Endothelial cell of umbilical vein (primary cell): ENCODE data around the gene ELMO2. TPM values are rescaled to one million over a fixed set of nuclear protein-coding genes. Genes with fewer than 3 reads are reported as not detected.
A peak's percentile ranks its signal among the peaks of the same experiment; 100 is the strongest.

Experiments
- BruUV-seq: library from RNA; stranded (reverse); fragments of 400-500 nt; replicated peaks from 2 replicates; lab custom pipeline; 2021; lab: Mats Ljungman, UMichigan
- CTCF ChIA-PET: fragments of 300-600, 350-600 bp; sonication (Branson Sonifier 250); formaldehyde crosslinking; loops from one replicate; lab custom pipeline; 2021; ENCODE audit warnings: antibody characterized with exemption, inconsistent platforms; lab: Charles Lee
- POLR2A ChIA-PET: fragments of 300-600, 350-600 bp; sonication (Branson Sonifier 250); formaldehyde crosslinking; loops from one replicate; lab custom pipeline; 2021; ENCODE audit warnings: antibody characterized with exemption, inconsistent platforms; lab: Charles Lee
- DNase-seq: peaks from one replicate; pipeline ENCODE4 v3.0.0-alpha.2; 2011; ENCODE audit warnings: low read depth, low spot score
- FAIRE-seq: peaks from 2 replicates; lab custom pipeline; 2011; peaks lifted over from hg19 to GRCh38; lab: Jason Lieb, UNC
- H2AFZ ChIP-seq: 2 replicates; pipeline ENCODE4 v1.6.0; 2012; ENCODE audit warnings: low read depth, low read length, control low read depth, inconsistent platforms
- H3K27ac ChIP-seq: 2 replicates; pipeline ENCODE4 v1.5.1; 2011; ENCODE audit warnings: low read depth, mild to moderate bottlenecking, control low read depth, low read length, moderate library complexity; ENCODE audit not compliant: insufficient read depth
- H3K27me3 ChIP-seq, 2 experiments: 2 replicates each; pipeline versions ENCODE4 v1.6.0 to v1.6.1; 2011; ENCODE audit warnings: low read length in 2 of 2, mixed read lengths in 1 of 2; ENCODE audit not compliant: control insufficient read depth in 2 of 2, insufficient read depth in 2 of 2
- H3K36me3 ChIP-seq, 2 experiments: 2 replicates in 1 of 2; 3 replicates in 1 of 2; pipeline ENCODE4 v1.5.1; 2011; ENCODE audit warnings: low read length in 2 of 2, mild to moderate bottlenecking in 1 of 2, moderate library complexity in 1 of 2; ENCODE audit not compliant: control insufficient read depth in 2 of 2, insufficient read depth in 2 of 2; ENCODE audit errors: extremely low read depth in 1 of 2
- H3K4me1 ChIP-seq: 3 replicates; pipeline ENCODE4 v1.5.1; 2011; ENCODE audit warnings: mild to moderate bottlenecking, low read length; ENCODE audit not compliant: control insufficient read depth, insufficient read depth; ENCODE audit errors: extremely low read depth
- H3K4me2 ChIP-seq: 2 replicates; pipeline ENCODE4 v1.6.1; 2011; ENCODE audit warnings: low read length, control low read depth, mixed read lengths; ENCODE audit not compliant: insufficient read depth
- H3K4me3 ChIP-seq, 3 experiments: fragments of 200-600 bp in 1 of 3; sonication (generic), shearing (Covaris generic) in 1 of 3; replicated peaks in 1 of 3; 2 replicates each; pipeline ENCODE4 v1.5.1; 2011 to 2016; ENCODE audit warnings: control low read depth in 3 of 3, low read length in 3 of 3, mild to moderate bottlenecking in 2 of 3, inconsistent platforms in 1 of 3, low read depth in 1 of 3, moderate library complexity in 1 of 3; ENCODE audit not compliant: insufficient read depth in 1 of 3
- H3K79me2 ChIP-seq: 2 replicates; pipeline ENCODE4 v1.6.0; 2012; ENCODE audit warnings: low read length, inconsistent platforms; ENCODE audit not compliant: control insufficient read depth, insufficient read depth
- H3K9ac ChIP-seq: replicated peaks from 2 replicates; pipeline ENCODE3; 2011; ENCODE audit warnings: low read length, control low read depth; ENCODE audit not compliant: insufficient read depth; ENCODE audit errors: extremely low read depth
- H3K9me1 ChIP-seq: replicated peaks from 3 replicates; pipeline ENCODE4 v1.6.0; 2011; ENCODE audit warnings: mild to moderate bottlenecking, low read length; ENCODE audit not compliant: control insufficient read depth, insufficient read depth; ENCODE audit errors: extremely low read depth
- H3K9me3 ChIP-seq: replicated peaks from 2 replicates; pipeline ENCODE4 v1.5.1; 2012; ENCODE audit warnings: low read length, inconsistent platforms; ENCODE audit not compliant: control insufficient read depth, insufficient read depth
- H4K20me1 ChIP-seq: replicated peaks from 2 replicates; pipeline ENCODE3; 2011; ENCODE audit warnings: mild to moderate bottlenecking, low read length; ENCODE audit not compliant: control insufficient read depth, insufficient read depth; ENCODE audit errors: extremely low read depth
- EZH2 ChIP-seq: IDR thresholded peaks from 2 replicates; pipeline ENCODE4 v1.6.1; 2012; ENCODE audit warnings: borderline replicate concordance, low read depth, mild to moderate bottlenecking, moderate library complexity, low read length, inconsistent platforms; ENCODE audit not compliant: severe bottlenecking
- JUN ChIP-seq: IDR thresholded peaks from 2 replicates; pipeline ENCODE4 v1.6.1; 2011; ENCODE audit warnings: borderline replicate concordance, low read depth; ENCODE audit not compliant: insufficient read length, insufficient read depth
- MYC ChIP-seq: IDR thresholded peaks from one replicate; pipeline ENCODE4 v1.6.1; 2011; ENCODE audit warnings: mild to moderate bottlenecking, low read depth, low read length
- POLR2A ChIP-seq: IDR thresholded peaks from 2 replicates; pipeline ENCODE4 v1.6.1; 2012; ENCODE audit warnings: low read depth, mild to moderate bottlenecking, control low read depth, low read length
- POLR2AphosphoS5 ChIP-seq: IDR thresholded peaks from 2 replicates; pipeline ENCODE4 v1.6.1; 2012; ENCODE audit warnings: low read depth, mild to moderate bottlenecking, control low read depth, low read length, moderate library complexity; ENCODE audit not compliant: insufficient read depth
- dilution Hi-C: fragments of 300-500 bp; cut with MboI; formaldehyde crosslinking; loops from one replicate; pipeline ENCODE4 v1.15.0; 2019; ENCODE audit warnings: low sequenced_read_pairs; ENCODE audit not compliant: extremely low pct_ligation_motif_present
- intact Hi-C: fragments of 100-400 bp; cut with micrococcal nuclease; formaldehyde crosslinking; loops from one replicate; pipeline ENCODE4 v1.10.0; 2022
- polyA plus RNA-seq, 4 experiments: library from polyadenylated mRNA; depleted of rRNA in 3 of 4; stranded (reverse) in 3 of 4; unstranded in 1 of 4; fragments of >200 nt; gene quantifications; 2 replicates each; pipeline versions ENCODE4 v1.2.1 to v1.2.3, GENCODE V29; 2011 to 2012; ENCODE audit warnings: missing spikeins in 1 of 4
- total RNA-seq: library from RNA; stranded (reverse); gene quantifications from 2 replicates; pipeline ENCODE4 v1.2.3, GENCODE V29; 2021
- TF ChIP-seq, protein P1 (sequence below), 2 donors: IDR thresholded peaks; 1 replicate in 1 of 2; 2 replicates in 1 of 2; pipeline ENCODE4 v1.5.1; 2011; ENCODE audit warnings: low read length in 2 of 2, mild to moderate bottlenecking in 2 of 2, moderate library complexity in 2 of 2, control low read depth in 1 of 2, inconsistent platforms in 1 of 2, low read depth in 1 of 2; ENCODE audit not compliant: insufficient read depth in 1 of 2; ENCODE audit errors: extremely low read depth in 1 of 2

ELMO2 gene
- total and polyA plus RNA-seq, 2 donors (not counting 3 experiments of a cell fraction or from before 2014, with no cell fraction given) = 35.1 to 43.5 TPM

DNA sequence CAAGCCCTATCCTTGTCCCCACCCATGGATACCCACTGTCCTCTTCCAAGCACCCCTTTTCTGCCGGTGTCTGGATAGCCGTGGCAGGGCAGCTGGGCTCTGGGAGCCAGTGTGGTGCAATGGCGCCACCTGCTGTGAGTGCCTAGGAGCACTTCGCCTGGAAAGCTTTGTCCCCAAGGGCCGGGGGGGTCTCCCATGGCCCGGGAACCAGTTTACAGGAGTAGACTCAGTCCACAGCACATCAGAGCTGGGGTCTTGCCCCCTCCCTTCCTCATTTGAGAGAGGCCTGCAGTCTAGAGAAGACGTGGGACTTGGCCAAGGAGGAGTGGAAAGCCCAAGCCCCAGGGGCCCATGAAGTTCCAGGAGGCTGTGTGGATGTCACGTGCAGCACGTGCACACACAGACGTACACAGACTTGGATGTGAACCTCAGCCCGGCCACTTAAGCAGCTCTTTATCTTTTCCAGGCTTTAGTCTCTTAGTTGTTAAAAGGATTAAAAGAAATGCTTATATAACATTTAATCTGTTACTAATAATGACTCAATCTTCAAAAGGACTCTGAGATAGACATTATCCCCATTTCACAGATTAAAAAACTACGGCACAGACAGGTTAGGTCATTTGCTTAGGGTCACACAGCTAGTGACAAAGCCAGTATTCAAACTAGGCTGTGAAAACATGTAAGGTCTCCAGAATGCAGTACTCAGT lies 57.2 kb downstream of the ELMO2 start:
- Histone ChIP-seq H3K4me1 (peaks cover 9% of the 10 kb centered on the region), H3K4me3 (no peak overlapping the region), H3K9ac (no peak overlapping the region), H3K9me3 (no peaks in the 10 kb centered on the region), H4K20me1 (no peaks in the 10 kb centered on the region), H3K4me2 (no peak overlapping the region), H3K9me1 (no peaks in the 10 kb centered on the region), H2AFZ (no peak overlapping the region), H3K36me3 (no peaks in the 10 kb centered on the region), H3K27ac (no peak overlapping the region), H3K27me3 (peaks cover 1 to 4% of the 10 kb centered on the region in 2 experiments), H3K79me2 (no peaks in the 10 kb centered on the region)
- FAIRE-seq = peak; percentile 28
- peak; percentile 48 for DNase-seq
- POLR2A ChIA-PET = interaction anchor here (0.6 kb wide), 1 partner anchor 326 kb away, joined by 3 read pairs; no protein-coding TSS in a partner anchor
- dilution Hi-C loops = no loop called here
- intact Hi-C loops = loop anchor here (1.0 to 5.0 kb wide), 4 partner anchors 42 to 326 kb away; no protein-coding TSS in a partner anchor
- CTCF ChIA-PET = interaction anchor here (0.7 to 3.3 kb wide), 27 partner anchors 8 to 379 kb away, joined by 3 to 42 read pairs (median 5); partner anchors contain the start of gene ELMO2
- no TSS peak for BruUV-seq
- TF ChIP-seq POLR2A (no peak), EZH2 (no peak), MYC (no peak), POLR2AphosphoS5 (no peak), JUN (no peak)
- TF ChIP-seq, protein P1, sequence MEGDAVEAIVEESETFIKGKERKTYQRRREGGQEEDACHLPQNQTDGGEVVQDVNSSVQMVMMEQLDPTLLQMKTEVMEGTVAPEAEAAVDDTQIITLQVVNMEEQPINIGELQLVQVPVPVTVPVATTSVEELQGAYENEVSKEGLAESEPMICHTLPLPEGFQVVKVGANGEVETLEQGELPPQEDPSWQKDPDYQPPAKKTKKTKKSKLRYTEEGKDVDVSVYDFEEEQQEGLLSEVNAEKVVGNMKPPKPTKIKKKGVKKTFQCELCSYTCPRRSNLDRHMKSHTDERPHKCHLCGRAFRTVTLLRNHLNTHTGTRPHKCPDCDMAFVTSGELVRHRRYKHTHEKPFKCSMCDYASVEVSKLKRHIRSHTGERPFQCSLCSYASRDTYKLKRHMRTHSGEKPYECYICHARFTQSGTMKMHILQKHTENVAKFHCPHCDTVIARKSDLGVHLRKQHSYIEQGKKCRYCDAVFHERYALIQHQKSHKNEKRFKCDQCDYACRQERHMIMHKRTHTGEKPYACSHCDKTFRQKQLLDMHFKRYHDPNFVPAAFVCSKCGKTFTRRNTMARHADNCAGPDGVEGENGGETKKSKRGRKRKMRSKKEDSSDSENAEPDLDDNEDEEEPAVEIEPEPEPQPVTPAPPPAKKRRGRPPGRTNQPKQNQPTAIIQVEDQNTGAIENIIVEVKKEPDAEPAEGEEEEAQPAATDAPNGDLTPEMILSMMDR (IDR thresholded peaks at IDR 0.05; ENCODE audit: extremely low read depth in 1 of 2, insufficient read depth in 1 of 2, low read depth in 1 of 2, low read length in 2 of 2) = peak; percentile 74 to 87
